Limb (tissue), 2 donors: Measurements from ENCODE around the gene CHMP4B.
A peak's percentile ranks its signal among the peaks of the same experiment; 100 is the strongest.

Source experiments
- DNase-seq, 2 donors: peaks; one replicate each; pipeline ENCODE4 v3.0.0-alpha.2; 2016; ENCODE audit errors: extremely low spot score in 2 of 2

The CHMP4B gene

DNA sequence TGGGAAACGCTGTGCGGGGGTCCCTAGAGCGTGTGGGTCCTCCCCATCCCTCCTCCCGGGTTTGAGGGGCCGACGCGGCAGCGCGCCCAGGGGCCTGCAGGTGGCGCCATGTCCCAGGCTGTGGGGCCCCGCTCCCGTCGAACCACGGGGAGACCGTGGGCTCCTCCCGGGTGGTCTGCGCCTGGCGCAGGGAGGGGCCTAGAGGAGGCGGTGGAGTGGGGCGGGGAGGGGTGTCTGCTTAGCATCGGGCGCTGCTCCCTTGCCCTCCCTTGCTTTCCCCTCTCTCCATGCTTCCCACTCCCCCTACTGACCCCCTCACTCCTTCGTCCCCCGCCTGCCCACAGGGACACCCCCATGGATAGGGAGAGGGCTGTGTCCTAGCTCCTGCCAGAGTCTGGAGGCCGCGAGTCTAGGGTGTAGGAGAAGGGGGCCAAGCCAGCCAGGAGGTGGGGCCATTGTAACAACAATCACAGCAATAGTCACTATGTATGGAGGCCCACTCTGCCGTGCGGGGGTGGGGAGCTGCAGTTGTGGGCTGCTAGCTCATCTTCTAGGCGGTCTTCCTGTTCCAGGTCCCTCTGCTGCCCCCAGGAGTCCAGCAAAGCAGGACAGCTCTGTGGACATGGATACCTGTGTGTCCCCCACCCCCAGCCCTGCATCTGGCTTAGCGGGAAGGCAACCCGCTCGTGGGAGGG is 51.7 kb downstream of the CHMP4B start:
- DNase-seq: peak; percentile 68 to 87

DNA sequence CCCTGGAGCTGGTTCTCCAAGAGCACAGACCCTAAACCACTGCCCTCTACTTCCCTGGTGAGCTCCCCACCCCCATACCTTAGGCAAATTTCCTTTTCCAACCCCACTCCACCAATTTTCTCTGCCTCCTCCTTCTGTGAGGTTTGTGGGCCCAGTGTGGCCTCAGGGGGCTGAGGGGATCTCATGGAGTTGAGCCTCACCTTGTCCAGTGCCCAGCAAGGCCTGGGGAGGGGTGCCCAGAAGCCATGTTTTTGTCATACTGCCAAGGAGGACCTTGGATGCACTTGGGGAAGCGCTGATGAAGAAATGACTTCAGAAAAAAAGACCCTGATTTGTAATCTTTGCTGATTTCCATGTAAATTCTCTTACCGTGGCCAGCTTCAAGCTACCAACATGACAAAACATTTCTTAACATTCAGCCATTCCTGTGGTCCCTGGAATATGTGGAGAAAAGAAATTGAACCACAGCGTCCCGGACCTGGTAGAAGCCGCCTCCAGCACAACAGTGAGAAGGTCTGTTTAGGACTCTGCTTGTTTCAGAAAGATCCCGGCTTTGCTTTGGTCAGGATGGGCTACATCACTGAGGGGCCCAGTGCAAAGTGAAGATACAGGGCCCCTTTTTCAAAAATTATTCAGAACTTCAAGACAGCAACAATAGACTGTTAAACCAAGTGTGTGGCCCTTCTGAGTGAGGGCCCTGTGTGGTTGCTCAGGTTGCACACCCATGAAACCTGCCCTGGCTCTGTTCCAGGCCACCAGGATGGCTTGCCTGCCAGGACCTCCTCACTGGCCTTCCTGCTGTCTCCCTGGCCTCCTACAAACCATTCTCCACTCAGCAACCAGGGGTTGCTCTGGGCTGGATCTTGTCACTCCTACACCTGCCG is 52.5 kb downstream of the CHMP4B start:
- DNase-seq: no peak

DNA sequence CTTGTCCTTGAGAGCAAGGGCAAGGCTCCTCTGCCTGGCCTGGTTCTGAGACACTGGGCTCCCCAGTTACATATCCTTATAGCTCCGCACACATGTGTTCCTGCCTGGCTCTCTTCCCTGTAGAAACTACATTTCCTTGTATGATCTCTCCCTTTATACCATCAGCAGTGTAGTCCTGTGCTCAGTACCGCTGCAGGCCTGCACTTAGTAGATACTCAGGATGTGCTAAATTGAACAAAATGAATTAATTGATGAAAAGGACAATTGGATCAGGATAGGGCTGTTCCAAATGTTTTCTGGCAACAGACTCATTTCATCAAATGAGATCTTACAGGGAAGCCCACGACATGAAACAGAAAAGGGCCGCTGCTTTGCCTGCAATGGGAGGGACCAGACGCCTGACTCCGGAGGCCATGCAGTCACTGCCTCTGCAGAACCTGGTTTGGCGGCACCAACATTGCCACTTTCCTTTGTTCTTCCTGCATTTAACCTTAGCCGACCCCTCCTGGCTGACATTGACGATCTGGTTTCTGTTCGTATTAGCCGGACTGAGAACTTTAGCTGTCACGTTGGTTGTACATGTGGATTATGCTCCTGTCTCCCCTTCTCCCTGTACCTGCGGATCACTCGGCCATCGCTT is 53.3 kb downstream of the CHMP4B start:
- no peak for DNase-seq

DNA sequence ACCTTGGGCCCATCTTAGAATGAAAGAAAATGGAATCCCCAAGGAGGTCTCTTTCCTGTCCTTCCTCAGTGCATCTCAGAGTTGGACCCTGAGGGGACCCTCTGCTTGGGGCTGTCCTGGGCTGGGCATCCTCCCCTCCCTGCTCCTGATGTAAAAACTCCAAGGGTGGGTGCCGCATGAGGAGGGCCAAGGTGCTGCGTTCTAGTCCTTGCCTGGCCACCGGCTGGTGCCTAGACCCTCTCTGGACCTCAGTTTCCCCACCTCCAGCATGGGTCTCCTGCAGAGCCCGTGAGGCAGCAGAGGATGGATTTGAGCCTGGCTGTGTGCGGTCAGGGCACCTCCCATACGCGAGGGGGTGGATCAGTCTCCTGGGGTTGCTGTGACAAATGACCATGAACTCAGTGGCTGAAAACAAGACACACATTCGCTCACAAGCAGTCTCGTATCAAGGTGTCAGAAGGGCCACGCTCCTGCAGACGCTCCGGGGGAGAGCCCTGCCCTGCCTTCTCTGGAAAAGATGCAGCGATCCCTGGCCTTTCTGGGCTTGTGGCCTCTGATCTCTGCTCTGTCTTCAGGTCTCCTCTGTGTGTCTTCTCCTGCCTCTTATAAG is 54.7 kb downstream of the CHMP4B start:
- no peak for DNase-seq

DNA sequence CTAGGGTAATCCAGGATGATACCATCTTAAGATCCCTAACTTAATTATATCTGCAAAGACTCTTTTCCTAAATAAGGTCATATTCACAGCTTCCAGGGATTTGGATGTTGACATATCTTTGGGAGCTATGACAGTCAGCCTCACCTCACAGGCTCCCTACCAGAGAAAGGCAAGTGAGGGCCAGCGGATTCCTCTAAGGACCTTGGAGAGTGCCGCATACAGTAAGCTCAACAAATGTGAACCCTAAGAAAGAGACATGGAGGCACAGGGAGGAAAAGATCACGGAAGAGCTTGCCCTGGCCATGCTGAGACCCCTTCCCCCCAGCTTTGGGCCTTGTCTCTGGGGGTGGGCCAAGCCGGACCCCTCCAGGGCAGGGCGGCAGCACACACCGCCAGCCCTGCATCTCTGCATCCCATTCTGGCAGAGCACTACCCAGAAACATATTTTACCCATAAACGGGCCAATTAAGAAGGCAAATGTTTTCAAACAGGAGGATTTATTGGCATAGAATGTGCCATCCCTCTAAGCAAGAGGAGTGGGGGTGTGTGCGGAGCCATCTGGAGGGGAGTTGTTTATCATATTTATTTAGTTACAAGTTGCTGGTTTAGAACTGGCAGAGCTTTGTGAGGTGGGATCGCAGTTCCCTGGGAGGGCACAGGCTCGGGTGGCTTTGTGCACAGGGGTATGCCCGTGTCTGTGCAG is 55.4 kb downstream of the CHMP4B start:
- no peak for DNase-seq

DNA sequence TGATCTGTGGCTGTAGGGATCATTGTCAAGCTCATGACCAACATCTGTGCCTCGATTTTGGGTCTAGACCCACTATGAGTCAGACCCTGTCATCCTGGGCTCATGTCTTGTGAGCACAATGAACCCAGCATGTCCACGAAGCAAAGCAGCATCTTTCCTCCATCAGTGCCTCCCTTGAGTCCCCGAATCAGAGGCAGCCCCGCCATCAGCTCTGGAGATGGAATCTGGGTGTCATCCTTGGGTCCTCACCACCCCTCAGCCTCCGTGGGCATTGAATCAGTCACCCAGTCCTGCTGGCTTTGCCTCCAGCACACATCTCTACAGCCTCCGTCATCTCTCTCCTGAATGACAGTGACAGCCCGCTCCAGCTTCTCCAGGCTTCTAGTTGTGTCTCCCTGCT is 56.9 kb downstream of the CHMP4B start:
- DNase-seq: no peak

DNA sequence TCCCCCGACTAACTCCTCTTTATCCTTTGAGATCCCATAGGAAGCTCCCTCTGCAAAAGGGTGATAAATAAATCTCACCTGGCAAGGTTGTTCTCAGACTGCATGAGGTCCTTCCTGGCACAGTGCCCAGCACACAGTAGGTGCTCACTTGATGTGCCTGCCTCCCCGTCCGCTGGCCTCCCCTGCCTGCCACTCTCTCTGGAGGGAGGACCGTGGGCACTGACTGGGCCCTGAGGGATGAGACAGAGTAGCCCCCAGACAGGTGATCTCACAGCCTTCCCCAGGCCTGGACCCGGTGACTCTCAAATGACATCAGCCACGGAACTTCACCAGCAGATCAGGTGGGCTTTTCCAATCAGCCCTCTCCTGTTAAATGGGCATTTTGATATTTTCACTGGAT is 57.4 kb downstream of the CHMP4B start:
- no peak for DNase-seq

DNA sequence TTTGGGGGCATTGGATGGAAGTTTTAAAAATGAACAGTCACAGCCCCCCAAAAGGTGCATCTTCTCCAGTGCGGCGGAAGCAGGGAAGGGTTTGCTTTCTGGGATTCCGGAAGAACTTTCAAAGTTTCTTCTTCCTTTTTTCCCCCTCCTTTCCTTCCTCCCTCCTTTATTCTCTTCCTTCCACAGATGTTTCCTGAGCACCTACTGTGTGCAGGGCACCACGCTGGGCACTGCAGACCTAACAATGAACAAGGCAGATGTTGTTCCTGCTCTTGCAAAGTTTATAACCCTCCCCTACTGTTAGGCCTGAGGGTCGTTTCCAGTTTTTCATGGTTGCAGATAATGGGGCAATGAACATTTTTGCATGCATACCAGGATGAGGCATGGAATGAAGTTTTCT is 58.1 kb downstream of the CHMP4B start:
- no peak for DNase-seq

DNA sequence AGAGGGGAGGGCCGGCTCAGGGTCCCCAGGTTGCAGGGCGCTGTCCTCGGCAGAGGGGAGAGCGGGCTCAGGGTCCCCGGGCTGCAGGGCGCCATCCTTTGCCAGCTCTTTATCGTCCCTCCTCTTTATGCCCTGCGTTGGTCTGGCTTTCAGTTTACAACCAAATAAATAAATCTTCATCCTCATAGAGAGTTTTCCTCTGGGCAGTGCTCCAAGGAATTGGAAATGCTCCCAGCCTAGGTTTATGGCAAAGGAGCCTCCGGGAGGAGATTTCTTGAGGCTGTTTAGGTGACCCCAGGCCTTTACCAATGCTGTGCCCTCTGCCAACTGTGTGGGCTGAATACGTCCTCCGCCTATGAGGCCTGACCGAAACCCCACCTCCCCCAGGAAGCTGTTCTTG is 60.2 kb downstream of the CHMP4B start:
- no peak for DNase-seq

DNA sequence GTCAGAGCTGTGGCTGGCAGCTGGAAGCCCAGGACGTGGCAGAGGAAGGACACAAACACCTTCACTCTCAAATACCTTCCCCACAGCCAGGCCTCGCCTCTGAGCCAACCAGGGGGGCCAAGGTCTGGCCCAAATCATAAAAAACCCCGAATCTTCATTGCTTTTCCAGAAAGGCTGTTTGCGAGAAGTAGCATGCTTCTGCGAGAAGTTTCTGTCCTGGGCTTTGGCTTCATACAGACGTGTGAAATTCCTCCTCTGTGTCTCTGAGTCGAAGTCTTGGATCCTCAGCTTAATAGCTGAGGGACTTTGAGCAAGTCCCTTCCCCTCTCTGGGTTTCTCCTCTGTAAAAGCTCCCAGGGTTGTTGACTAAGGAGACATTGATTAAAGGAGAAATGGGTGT is 63.0 kb downstream of the CHMP4B start:
- DNase-seq: no peak

DNA sequence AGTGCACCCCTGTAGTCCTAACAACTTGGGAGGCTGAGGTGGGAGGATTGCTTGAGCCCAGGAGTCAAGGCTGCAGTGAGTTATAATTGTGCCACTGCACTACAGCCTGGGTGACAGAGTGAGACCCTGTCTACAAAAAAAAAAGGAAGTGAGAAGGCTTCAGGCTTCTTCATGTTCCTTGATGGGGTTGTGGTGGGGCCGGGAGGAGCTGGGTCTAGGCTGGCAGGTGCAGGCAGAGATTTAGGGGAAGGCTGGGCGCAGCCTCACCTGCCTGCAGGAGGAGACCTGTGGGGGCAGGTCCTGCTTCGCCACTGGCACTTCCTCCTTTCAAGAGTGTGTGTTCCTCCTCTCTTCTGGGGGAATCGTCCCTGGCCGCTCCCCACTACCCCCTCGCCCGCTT is 63.9 kb downstream of the CHMP4B start:
- no peak for DNase-seq

DNA sequence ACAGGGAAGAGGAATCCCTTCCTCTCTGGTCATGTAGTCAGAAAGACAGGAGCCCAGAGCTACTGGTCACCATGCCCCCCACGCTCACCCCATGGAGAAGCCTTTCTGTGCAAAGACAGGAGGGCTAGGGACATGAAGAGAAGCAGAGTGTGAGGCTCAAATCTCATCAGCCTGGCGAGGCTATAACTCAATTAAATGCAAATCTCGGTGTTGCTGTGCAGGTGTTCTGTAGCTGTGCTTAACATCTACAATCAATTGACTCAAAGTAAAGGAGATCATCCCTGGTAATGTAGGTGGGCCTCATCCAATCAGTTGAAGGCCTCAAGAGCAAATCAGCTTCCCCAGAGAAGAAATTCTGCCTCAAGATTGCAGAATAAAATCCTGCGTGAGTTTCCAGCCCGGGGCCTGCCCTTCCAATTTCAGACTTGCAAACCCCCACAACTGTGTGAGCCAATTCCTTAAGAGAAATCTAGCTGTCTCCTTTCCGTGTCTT is 64.4 kb downstream of the CHMP4B start:
- no peak for DNase-seq

DNA sequence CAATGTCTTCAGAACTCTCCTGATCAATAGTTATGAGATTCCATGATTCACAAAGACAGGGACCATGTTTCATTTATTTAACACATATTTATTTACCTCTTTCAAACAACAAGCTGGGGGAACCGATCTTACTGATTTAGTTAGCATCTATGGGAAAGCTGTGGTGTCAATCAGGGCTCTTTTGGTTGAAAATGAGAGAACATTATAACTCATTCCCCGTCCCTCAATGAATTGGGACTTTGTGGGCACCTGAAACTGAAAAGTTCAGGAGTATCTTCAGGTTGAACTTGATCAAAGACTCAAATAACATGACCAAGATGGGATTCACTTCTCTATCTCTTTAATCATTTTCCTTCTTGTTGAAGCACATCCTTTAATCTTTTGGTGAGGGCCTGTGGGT is 67.4 kb downstream of the CHMP4B start:
- no peak for DNase-seq

DNA sequence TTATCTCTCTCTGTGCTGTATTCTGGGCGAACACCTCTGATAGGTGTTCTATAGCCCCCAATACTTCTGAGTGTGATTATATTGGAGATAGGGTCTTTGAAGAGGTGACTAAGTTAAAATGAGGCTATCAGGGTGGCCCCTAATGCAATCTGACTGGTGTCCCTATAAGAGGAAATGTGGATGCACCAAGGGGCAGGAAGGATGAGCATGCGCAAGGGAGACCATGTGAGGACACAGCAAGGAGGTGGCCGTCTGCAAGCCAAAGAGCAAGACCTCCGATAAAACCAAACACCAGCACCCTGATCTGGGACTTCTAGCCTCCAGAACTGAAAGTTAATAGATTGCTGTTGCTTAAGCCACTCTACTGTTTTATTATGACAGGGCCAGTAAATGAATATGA is 69.2 kb downstream of the CHMP4B start:
- DNase-seq: no peak

DNA sequence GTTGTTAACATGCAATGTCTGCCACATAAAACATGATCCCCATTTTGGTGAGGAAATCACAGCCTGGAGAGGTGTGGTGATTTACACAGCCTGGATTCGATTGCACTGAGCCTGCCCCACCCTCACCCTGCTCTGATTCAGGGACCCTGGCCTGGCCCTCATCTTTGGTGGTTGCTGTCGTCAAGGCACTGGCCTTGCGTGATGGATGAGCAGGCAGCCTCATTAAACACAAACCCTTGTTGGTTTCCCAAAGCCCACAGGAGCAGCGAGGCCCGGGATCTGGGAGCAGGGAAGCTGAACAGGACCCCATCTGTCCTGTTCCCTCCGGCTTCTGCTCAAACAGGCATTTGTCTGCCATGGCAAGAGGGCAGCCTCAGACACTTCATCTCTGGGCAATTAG is 70.8 kb downstream of the CHMP4B start:
- DNase-seq: no peak

DNA sequence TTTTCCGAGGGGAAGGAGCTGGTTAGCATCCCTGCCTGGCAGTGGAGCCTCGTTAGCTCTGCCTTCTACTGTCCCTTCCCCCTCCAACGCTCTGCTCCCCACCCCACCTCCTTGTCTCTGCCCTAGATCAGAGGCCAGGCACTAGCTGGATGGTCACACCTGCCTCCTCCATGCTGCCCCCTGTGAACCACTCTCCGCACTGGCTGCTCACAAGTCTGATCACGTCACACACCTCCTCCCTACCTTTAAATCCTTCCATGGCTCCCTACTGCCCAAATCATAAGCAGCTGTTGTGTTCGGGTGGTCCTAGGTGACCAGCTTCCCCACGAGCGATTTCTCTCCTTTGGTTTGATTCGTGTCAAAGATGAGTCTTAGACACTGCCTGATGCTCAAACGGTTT is 71.3 kb downstream of the CHMP4B start:
- DNase-seq: no peak

DNA sequence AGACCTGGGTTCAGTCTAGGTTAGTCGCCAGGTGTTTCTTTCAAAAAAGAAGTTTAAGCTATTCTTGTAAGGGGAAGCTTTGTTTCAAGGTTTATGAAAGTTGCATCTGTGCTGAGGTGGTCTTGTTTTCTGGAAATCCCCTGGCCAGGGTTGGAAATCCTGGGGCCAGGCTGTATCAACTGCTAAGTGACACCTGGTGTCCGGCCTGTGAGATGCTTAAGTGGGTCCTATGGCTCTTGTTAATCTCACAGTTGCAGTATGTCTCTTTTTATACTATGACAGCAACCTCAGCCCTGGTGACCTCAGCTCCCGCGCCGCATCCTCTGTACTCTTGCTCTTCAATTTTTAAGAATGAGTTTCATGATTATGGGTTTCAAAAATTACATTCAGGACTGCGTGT is 72.0 kb downstream of the CHMP4B start:
- DNase-seq: no peak

DNA sequence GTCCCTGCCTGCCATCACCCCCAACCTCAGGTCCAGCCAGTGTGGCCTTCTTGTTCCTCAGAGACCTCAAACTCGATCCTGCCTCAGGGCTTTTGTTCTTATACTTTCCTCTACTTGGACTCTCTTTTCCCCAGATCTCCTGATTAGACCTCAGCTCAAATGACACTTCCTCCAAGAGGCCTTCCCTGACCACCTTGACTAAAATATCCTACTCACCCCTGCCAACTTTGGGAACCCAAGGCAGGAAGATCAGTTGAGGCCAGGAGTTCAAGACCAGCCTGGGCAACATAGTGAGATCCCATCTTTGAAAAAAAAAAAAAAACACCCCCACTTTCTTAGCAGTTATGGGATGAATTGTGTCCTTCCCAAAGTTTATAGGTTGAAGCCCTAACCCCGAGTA is 73.5 kb downstream of the CHMP4B start:
- DNase-seq: no peak

DNA sequence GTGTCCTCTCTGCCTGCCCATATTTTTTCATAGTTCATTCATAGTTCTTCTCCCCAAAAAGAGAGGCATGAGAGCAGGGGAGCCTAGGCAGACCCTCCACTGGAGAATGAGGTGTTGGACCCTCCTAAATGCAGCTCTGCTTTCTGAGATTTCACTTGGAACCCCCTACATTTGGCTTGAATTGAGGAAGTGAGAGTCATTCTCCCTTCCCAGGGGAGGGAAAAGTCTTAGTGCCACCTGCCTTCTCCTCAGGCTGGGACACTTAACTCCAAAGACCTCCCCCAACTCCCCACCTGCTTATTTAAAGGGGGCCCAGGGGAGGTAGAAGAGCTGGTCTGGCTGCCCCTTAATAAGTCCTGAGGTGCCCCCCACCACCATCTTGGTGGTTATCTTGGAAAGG is 78.2 kb downstream of the CHMP4B start:
- DNase-seq: no peak

DNA sequence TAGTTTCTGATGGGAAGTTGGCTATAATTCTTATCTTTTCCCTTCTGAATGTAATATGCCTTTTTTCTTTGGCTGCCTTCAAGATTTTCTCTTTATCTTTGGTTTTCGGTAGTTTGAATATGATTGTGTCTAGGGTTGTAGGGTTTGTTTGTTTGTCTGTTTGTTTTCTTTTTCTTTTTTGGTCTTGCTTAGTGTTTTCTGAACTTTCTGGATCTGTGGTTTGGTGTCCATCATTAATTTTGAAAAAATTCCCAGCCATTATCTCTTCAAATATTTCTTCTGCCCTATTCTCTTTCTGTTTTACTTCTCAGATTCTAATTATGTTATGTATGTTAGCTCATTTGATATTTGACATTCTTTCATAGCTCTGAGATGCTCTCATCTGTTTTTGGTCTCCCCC is 79.4 kb downstream of the CHMP4B start:
- DNase-seq: no peak

DNA sequence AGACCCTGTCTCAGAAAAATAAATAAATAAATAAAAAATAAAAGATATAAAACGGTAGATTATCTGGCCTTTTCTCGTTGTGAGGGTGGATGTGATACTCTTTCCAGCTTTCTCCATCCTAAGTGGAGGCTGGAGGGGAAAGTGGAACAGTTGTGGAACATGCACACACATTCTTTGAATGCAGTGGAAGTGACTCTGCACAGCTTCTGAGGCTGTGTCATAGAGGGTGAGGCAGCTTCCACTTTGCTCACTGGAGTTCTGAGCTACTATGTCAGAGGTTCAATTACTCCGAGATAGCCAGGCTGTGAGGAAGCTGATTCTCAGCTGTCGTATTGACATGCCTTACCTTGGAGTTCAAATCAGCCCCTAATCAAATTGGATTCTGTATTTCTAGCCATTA is 82.2 kb downstream of the CHMP4B start:
- no peak for DNase-seq
